IMR-90 (cell line): ENCODE results near the gene C1orf167. TPM values are rescaled to one million over a fixed set of nuclear protein-coding genes. Genes with fewer than 3 reads are reported as not detected.

ENCODE experiments used
- ATAC-seq: fragments of 200-7000 bp; cut with Tn5 transposase; 2 replicates; pipeline ENCODE4 v1.9.1; 2020; ENCODE audit warnings: low read depth, mild to moderate bottlenecking, moderate library complexity
- BruUV-seq: library from RNA; stranded (reverse); fragments of 400-500 nt; replicated peaks from 2 replicates; lab custom pipeline; 2021; lab: Mats Ljungman, UMichigan
- CTCF ChIA-PET: fragments of 300-600 bp; formaldehyde crosslinking; extraction: SDS; loops from one replicate; lab custom pipeline; 2021; ENCODE audit warnings: antibody characterized with exemption; lab: Yijun Ruan, JAX
- POLR2A ChIA-PET: fragments of 300-600 bp; sonication (Branson Sonifier 250); formaldehyde crosslinking; loops from one replicate; lab custom pipeline; 2022; ENCODE audit warnings: antibody characterized with exemption; ENCODE audit not compliant: unreplicated experiment; lab: Charles Lee
- DNase-seq: peaks from one replicate; pipeline ENCODE4 v3.0.0; 2013
- H2AFZ ChIP-seq: replicated peaks from 2 replicates; pipeline ENCODE3; 2013; ENCODE audit warnings: low read length, mild to moderate bottlenecking; ENCODE audit not compliant: poor library complexity
- H2AK5ac ChIP-seq: 2 replicates; pipeline ENCODE4 v1.6.1; 2013; ENCODE audit warnings: low read depth, low read length, inconsistent platforms
- H2AK9ac ChIP-seq: replicated peaks from 2 replicates; pipeline ENCODE3; 2013; ENCODE audit warnings: mild to moderate bottlenecking, low read depth, low read length, moderate library complexity; ENCODE audit not compliant: poor library complexity
- H2BK120ac ChIP-seq: 2 replicates; pipeline ENCODE4 v1.6.1; 2013; ENCODE audit warnings: low read depth, low read length, inconsistent platforms
- H2BK15ac ChIP-seq: 3 replicates; pipeline ENCODE4 v1.6.1; 2013; ENCODE audit warnings: low read depth, low read length, inconsistent platforms
- H2BK20ac ChIP-seq: 2 replicates; pipeline ENCODE4 v1.6.1; 2013; ENCODE audit warnings: low read depth, mild to moderate bottlenecking, inconsistent platforms, low read length, moderate library complexity
- H2BK5ac ChIP-seq: 2 replicates; pipeline ENCODE4 v1.6.1; 2013; ENCODE audit warnings: mild to moderate bottlenecking, low read depth, low read length, inconsistent platforms; ENCODE audit not compliant: poor library complexity, severe bottlenecking
- H3K14ac ChIP-seq: replicated peaks from 2 replicates; pipeline ENCODE4 v1.6.1; 2013; ENCODE audit warnings: low read depth, low read length, inconsistent platforms
- H3K18ac ChIP-seq: 2 replicates; pipeline ENCODE4 v1.6.1; 2013; ENCODE audit warnings: low read depth, low read length, control low read depth
- H3K23ac ChIP-seq: 2 replicates; pipeline ENCODE4 v1.6.1; 2013; ENCODE audit warnings: low read depth, low read length, inconsistent platforms
- H3K27ac ChIP-seq: 2 replicates; pipeline ENCODE4 v1.5.1; 2013; ENCODE audit warnings: mild to moderate bottlenecking, control low read depth, low read length; ENCODE audit not compliant: insufficient read depth
- H3K27me3 ChIP-seq: 2 replicates; pipeline ENCODE4 v1.6.1; 2013; ENCODE audit warnings: low read length; ENCODE audit not compliant: control insufficient read depth, insufficient read depth
- H3K36me3 ChIP-seq: 2 replicates; pipeline ENCODE4 v1.6.1; 2013; ENCODE audit warnings: low read length, mixed read lengths; ENCODE audit not compliant: control insufficient read depth, insufficient read depth
- H3K4ac ChIP-seq: 2 replicates; pipeline ENCODE4 v1.6.1; 2013; ENCODE audit warnings: low read depth, low read length, inconsistent platforms
- H3K4me1 ChIP-seq: 2 replicates; pipeline ENCODE4 v1.6.1; 2013; ENCODE audit warnings: low read length, mixed read lengths; ENCODE audit not compliant: control insufficient read depth, insufficient read depth
- H3K4me2 ChIP-seq: 2 replicates; pipeline ENCODE4 v1.6.1; 2013; ENCODE audit warnings: low read depth, mild to moderate bottlenecking, control low read depth, low read length, moderate library complexity
- H3K4me3 ChIP-seq: 2 replicates; pipeline ENCODE4 v1.5.1; 2013; ENCODE audit warnings: low read depth, mild to moderate bottlenecking, control low read depth, low read length, moderate library complexity; ENCODE audit not compliant: insufficient read depth
- H3K56ac ChIP-seq: 2 replicates; pipeline ENCODE4 v1.6.1; 2013; ENCODE audit warnings: low read length, inconsistent platforms; ENCODE audit not compliant: insufficient read depth; ENCODE audit errors: extremely low read depth
- H3K79me1 ChIP-seq, 2 experiments: 2 replicates each; pipeline ENCODE4 v1.6.1; 2013; ENCODE audit warnings: low read length in 2 of 2, inconsistent platforms in 1 of 2, low read depth in 1 of 2
- H3K9ac ChIP-seq: 2 replicates; pipeline ENCODE4 v1.6.1; 2013; ENCODE audit warnings: low read depth, low read length, control low read depth
- H3K9me1 ChIP-seq: 2 replicates; pipeline ENCODE4 v1.6.1; 2013; ENCODE audit warnings: low read length, inconsistent platforms; ENCODE audit not compliant: insufficient read depth
- H3K9me3 ChIP-seq: 2 replicates; pipeline ENCODE4 v1.6.1; 2013; ENCODE audit warnings: low read length; ENCODE audit not compliant: control insufficient read depth, insufficient read depth
- H4K20me1 ChIP-seq: 2 replicates; pipeline ENCODE4 v1.6.1; 2013; ENCODE audit warnings: low read length, inconsistent platforms; ENCODE audit not compliant: insufficient read depth
- H4K5ac ChIP-seq: 2 replicates; pipeline ENCODE4 v1.6.1; 2013; ENCODE audit warnings: mild to moderate bottlenecking, low read depth, low read length, control low read depth
- H4K8ac ChIP-seq, 2 experiments: 2 replicates each; pipeline ENCODE4 v1.6.1; 2013; ENCODE audit warnings: low read depth in 2 of 2, low read length in 2 of 2, control low read depth in 1 of 2, inconsistent platforms in 1 of 2
- H4K91ac ChIP-seq: 2 replicates; pipeline ENCODE4 v1.6.1; 2013; ENCODE audit warnings: low read depth, low read length, inconsistent platforms; ENCODE audit not compliant: insufficient read depth
- BHLHE40 ChIP-seq: fragments of 150-350 bp; IDR thresholded peaks from 2 replicates; pipeline ENCODE4 v1.6.1; 2016; ENCODE audit warnings: mild to moderate bottlenecking, low read depth, low read length
- CEBPB ChIP-seq: IDR thresholded peaks from 2 replicates; pipeline ENCODE4 v1.6.1; 2012; ENCODE audit warnings: low read depth, low read length, improper control_type of control experiment
- MAFK ChIP-seq: IDR thresholded peaks from 2 replicates; pipeline ENCODE4 v1.6.1; 2012; ENCODE audit warnings: low read depth, low read length, improper control_type of control experiment
- MAZ ChIP-seq: IDR thresholded peaks from 2 replicates; pipeline ENCODE4 v1.6.1; 2012; ENCODE audit warnings: low read depth, mild to moderate bottlenecking, low read length, improper control_type of control experiment, moderate library complexity, borderline replicate concordance
- POLR2A ChIP-seq: IDR thresholded peaks from 2 replicates; pipeline ENCODE4 v1.6.1; 2012; ENCODE audit warnings: mild to moderate bottlenecking, low read depth, low read length
- RFX5 ChIP-seq: IDR thresholded peaks from 2 replicates; pipeline ENCODE4 v1.8.0; 2012; ENCODE audit warnings: low read depth, mild to moderate bottlenecking, low read length, moderate library complexity
- SMC3 ChIP-seq: fragments of 150-350 bp; IDR thresholded peaks from 2 replicates; pipeline ENCODE4 v1.6.1; 2016; ENCODE audit warnings: low read depth, mild to moderate bottlenecking, antibody characterized with exemption, low read length, moderate library complexity
- WGBS, 2 experiments: methylation state at CpG; one replicate each; pipeline versions ENCODE4 v1.1.5 to v1.1.7; 2013; ENCODE audit warnings: missing lambda C conversion rate in 2 of 2; ENCODE audit not compliant: insufficient read length in 1 of 2; ENCODE audit errors: extremely low coverage in 2 of 2; 5-methylcytosine and 5-hydroxymethylcytosine counted together
- dilution Hi-C: fragments of 300-500 bp; cut with HindIII; formaldehyde crosslinking; loops from one replicate; pipeline ENCODE4 v1.14.3; 2018; ENCODE audit warnings: low sequenced_read_pairs; ENCODE audit not compliant: unreplicated experiment
- in situ Hi-C: fragments of 300-500 bp; cut with MboI; formaldehyde crosslinking; loops from 3 replicates; pipeline ENCODE4 v1.14.3; 2019; ENCODE audit warnings: low sequenced_read_pairs, inconsistent platforms, mixed read lengths
- intact Hi-C: fragments of 100-400 bp; cut with micrococcal nuclease; formaldehyde crosslinking; loops from 2 replicates; pipeline ENCODE4 v1.10.0; 2022
- polyA plus RNA-seq, 3 experiments: library from polyadenylated mRNA; depleted of rRNA; stranded (reverse); fragments of >200 nt; gene quantifications; 2 replicates each; pipeline ENCODE4 v1.2.3, GENCODE V29; 2012; ENCODE audit warnings: low replicate concordance in 1 of 3
- total RNA-seq: library from RNA; depleted of rRNA; stranded (reverse); fragments of >200 nt; gene quantifications from 2 replicates; pipeline ENCODE4 v1.2.3, GENCODE V29; 2012
- TF ChIP-seq, protein P1 (sequence below): fragments of 150-350 bp; IDR thresholded peaks from 2 replicates; pipeline ENCODE4 v1.6.1; 2017; ENCODE audit warnings: mild to moderate bottlenecking, antibody characterized with exemption, low read length, low read depth

C1orf167 gene
- total and polyA plus RNA-seq, 2 of the 4 experiments (the other 2 are of a cell fraction) = under 0.01 to 0.15 TPM

DNA sequence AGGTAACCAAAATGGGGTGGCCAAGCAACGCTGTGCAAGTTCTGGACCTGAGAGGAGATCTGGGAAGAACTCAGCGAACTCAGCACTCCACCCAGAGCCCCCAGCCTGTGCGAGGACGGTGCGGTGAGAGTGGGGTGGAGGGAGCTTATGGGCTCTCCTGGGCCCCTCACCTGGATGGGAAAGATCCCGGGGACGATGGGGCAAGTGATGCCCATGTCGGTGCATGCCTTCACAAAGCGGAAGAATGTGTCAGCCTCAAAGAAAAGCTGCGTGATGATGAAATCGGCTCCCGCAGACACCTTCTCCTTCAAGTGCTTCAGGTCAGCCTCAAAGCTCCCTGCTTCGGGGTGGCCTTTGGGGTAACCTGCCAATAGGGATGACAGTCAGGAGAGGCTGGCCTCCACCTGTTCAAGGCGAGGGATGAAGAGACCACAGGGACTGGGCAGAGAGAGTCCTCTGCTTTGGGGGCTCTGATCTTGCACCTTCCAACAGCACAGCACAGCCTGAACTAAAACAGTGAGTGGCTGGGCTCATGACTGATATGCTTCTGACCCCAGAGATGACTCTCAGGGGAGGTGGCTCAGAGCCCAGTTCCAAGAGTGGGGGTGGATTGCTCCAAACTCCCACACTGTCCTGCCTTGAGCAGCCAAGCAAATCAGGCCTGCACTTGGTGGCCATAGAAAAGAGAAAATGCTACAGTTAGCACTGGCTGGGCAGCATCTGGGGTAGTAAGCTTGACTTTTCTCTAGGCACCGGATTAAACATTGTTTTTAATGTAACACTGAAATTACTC, 34.2 kb downstream of the C1orf167 start:
- Histone ChIP-seq H2AK5ac (no peak overlapping the region), H2BK5ac (no peak overlapping the region), H2BK120ac (no peak overlapping the region), H4K5ac (no peak overlapping the region), H2AFZ (peak overlapping the region; percentile 18), H3K9me3 (no peaks in the 10 kb centered on the region), H3K27ac (no peak overlapping the region), H2AK9ac (peak overlapping the region; percentile 9), H3K27me3 (no peaks in the 10 kb centered on the region), H3K56ac (no peak overlapping the region), H2BK15ac (no peak overlapping the region), H3K23ac (no peak overlapping the region), H4K8ac (no peak overlapping the region), H3K4me3 (no peak overlapping the region), H3K9me1 (peaks cover 18% of the 10 kb centered on the region; the same call in 1 of the 2 replicates), H3K14ac (no peak overlapping the region), H3K9ac (no peak overlapping the region), H4K91ac (no peak overlapping the region), H3K4me2 (no peak overlapping the region), H3K36me3 (peaks cover 56% of the 10 kb centered on the region), H3K18ac (no peak overlapping the region), H3K4ac (no peak overlapping the region), H2BK20ac (no peak overlapping the region), H3K79me1 (peaks cover 0 to 12% of the 10 kb centered on the region in 2 experiments; a peak in 1 of 4 replicates), H4K20me1 (no peaks in the 10 kb centered on the region), H3K4me1 (peaks cover 17% of the 10 kb centered on the region)
- dilution Hi-C loops (no loop called here), intact Hi-C loops (no loop called here), in situ Hi-C loops (no loop called here)
- DNase-seq = peak; percentile 64
- no peak for TF ChIP-seq SMC3
- TF ChIP-seq MAZ = peak; percentile 24; the same call in 1 of the 2 replicates
- no peak for TF ChIP-seq POLR2A
- peak; percentile 23; the same call in 1 of the 2 replicates for TF ChIP-seq CEBPB
- TF ChIP-seq, protein P1, sequence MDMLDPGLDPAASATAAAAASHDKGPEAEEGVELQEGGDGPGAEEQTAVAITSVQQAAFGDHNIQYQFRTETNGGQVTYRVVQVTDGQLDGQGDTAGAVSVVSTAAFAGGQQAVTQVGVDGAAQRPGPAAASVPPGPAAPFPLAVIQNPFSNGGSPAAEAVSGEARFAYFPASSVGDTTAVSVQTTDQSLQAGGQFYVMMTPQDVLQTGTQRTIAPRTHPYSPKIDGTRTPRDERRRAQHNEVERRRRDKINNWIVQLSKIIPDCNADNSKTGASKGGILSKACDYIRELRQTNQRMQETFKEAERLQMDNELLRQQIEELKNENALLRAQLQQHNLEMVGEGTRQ = no peak
- no peak for TF ChIP-seq RFX5
- no peak for TF ChIP-seq MAFK
- no peak for TF ChIP-seq BHLHE40
- POLR2A ChIA-PET = no interaction called here
- peak; percentile 72 for ATAC-seq
- no TSS peak for BruUV-seq
- 100% methylated on average over 3 of the region's 15 CpGs; no CpG with 5 or more reads in 1 of the 2 experiments for whole genome bisulfite sequencing, 2 experiments
- CTCF ChIA-PET = no interaction called here
